Embryonic facial prominence (tissue), 1 donor: ENCODE data around the gene MNDA.
"Not testable (repeated sequence)": the region's sequence is repeated elsewhere in the genome, so short reads cannot be mapped to it uniquely, and the experiment has no call there.

ENCODE experiments used
- DNase-seq: peaks from one replicate; pipeline ENCODE4 v3.0.0-alpha.2; 2016; ENCODE audit errors: extremely low spot score

MNDA gene

GRCh38 chr1:158838660-158839059 is 7.5 kb downstream of the MNDA start:
- DNase-seq = no peak

- DNase-seq = no peak
Measured at GRCh38 chr1:158839566-158839965, 8.4 kb downstream of the MNDA start.

- DNase-seq = no peak
Measured at GRCh38 chr1:158840236-158840635, 9.1 kb downstream of the MNDA start.

DNA sequence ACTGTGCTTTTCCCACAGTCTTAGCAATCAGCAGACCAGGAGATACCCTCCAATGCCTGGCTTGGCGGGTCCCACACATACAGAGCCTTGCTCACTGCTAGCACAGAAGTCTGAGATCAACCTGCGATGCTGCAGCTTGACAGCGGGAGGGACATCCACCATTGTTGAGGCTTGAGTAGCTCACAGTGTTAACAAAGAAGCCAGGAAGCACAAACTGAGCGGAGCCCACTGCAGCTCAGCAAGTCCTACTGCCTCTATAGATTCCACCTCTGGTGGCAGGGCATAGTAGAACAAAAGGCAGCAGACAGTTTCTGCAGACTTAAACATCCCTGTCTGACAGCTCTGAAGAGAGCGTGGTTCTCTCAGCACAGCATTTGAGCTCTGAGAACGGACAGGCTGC is 33.4 kb downstream of the MNDA start:
- DNase-seq = no peak

DNA sequence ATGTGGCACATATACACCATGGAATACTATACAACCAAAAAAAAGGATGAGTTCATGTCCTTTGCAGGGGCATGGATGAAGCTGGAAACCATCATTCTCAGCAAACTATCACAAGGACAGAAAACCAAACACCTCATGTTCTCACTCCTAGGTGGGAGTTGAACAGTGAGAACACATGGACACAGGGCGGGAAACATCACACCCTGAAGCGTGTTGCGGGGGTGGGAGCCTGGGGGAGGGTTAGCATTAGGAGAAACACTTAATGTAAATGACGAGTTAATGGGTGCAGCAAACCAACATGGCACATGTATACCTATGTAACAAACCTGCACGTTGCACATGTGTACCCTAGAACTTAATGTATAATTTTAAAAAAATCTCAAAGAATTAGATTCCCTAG is 39.3 kb downstream of the MNDA start:
- DNase-seq = not testable (repeated sequence)

DNA sequence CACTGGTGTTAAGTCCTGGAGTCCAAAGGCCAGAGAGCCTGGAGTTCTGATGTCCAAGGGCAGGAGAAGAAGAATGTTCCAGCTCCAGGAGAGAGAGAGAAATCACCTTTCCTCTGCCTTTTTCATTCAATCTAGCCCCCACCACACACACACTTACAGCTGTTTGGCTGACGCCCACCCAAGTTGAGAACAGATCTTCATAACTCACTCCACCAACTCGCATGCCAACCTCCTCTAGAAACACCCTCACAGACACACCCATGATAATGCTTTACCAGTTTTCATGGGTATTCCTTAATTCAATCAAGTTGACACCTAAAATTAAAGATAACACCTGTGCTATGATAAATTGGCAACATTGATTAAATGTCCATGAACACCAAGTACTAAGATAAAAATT is 42.0 kb downstream of the MNDA start:
- no peak for DNase-seq

- no peak for DNase-seq
Measured at GRCh38 chr1:158893654-158894053, 62.5 kb downstream of the MNDA start.

DNA sequence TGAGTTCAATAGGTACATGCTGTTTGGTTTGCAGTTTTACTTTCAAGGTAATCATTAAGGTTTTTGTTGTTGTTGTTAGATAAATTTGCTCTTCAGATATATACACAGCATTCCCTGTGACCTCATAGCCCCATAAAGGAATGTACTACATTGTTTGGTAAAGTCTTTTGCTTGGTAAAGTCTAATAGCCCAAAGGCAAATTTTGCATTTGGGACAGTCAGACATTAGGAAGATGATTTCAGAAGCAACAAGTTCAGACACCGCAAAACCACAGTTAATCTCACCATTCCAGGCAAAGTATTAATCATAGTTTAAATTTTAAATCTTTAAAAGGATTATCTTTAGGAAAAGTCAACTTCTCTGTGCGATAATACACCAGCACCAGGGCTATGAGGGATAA is 67.6 kb downstream of the MNDA start:
- no peak for DNase-seq
